HG02852 (cell line): ENCODE results near the gene CFAP46.
"Not testable (repeated sequence)": the region's sequence is repeated elsewhere in the genome, so short reads cannot be mapped to it uniquely, and the experiment has no call there.

Experiments used
- ATAC-seq: cut with Tn5 transposase; IDR thresholded peaks from one replicate; pipeline ENCODE4 v1.9.1; 2021; ENCODE audit warnings: mild to moderate bottlenecking, moderate library complexity; ENCODE audit not compliant: unreplicated experiment

The CFAP46 gene

GRCh38 chr10:132902656-132903575 is 39.5 kb downstream of the CFAP46 start:
- not testable (repeated sequence) for ATAC-seq

DNA sequence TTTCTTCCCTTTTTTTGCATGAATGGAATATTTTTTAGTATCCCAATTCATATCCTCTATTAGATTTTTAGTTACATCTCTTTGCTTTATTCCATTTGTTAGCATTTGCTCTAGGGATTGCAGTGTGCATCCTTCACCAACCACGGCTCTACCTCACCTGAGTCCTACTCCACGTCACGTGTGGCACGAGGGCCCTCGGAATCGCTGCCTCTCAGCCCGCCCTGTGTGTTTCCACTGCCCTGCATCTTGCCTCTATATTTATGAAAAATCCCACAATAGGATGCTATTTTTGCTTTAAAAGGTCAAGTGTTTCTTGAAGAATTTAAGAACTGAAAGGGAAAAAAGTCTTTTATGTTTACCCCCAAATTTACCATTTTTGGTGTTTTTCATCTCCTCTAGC is 41.0 kb downstream of the CFAP46 start:
- ATAC-seq = no peak

GRCh38 chr10:132900211-132900756 is 42.1 kb downstream of the CFAP46 start:
- ATAC-seq = no peak

DNA sequence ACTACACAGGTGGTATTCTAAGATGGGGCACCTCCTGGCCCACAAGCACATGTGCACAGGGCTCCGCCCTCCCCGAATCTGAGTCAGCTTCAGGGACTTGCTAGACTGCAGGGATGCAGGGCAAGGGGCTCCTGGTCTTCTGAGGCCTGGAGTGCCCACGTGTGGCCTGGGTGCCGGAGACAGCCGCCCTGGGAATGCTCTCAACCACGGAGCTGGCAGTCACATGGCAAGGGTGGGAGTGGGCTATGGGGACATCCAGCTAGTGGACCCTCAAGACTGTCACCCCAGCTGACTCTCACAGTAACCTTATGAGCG is 42.7 kb downstream of the CFAP46 start:
- no peak for ATAC-seq

DNA sequence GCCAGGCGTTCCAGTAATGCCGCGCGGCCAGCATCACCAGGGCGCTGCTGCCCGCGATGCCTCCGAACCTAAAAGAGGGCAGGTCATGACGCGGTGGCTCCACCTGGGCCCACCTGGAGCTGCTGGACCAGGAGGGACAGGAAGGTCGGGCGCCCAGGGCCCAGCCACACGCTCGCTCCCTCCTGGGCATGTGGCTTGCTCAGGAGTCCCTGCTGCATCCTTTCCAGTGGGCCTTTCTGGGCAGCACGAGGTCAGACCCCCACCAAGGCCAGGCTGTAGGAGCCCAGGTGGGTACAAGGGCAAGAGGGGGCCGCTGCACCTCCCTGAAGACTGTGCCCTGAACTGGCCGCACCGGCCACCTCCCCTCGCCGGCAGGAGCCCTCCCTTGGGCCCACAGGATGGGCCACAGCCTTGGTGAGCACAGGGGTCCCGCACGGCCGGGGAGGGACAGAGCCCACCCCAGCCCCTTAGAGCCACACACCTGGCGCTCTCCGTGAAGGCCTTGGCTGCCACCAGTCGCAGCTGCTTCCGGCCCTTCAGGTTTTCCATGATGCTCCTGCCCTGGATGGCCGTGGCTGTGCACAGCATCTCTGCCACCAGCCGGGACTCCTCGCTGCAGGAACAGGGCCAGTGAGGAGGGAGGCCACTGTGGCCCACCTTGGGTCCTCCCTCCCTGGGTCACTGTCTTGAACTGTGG is 43.2 kb downstream of the CFAP46 start:
- ATAC-seq = no peak

GRCh38 chr10:132898391-132899053 is 43.8 kb downstream of the CFAP46 start:
- no peak for ATAC-seq

GRCh38 chr10:132897516-132898381 is 44.6 kb downstream of the CFAP46 start:
- ATAC-seq = no peak

- not testable (repeated sequence) for ATAC-seq
Observed at GRCh38 chr10:132893786-132894185, 48.6 kb downstream of the CFAP46 start.

DNA sequence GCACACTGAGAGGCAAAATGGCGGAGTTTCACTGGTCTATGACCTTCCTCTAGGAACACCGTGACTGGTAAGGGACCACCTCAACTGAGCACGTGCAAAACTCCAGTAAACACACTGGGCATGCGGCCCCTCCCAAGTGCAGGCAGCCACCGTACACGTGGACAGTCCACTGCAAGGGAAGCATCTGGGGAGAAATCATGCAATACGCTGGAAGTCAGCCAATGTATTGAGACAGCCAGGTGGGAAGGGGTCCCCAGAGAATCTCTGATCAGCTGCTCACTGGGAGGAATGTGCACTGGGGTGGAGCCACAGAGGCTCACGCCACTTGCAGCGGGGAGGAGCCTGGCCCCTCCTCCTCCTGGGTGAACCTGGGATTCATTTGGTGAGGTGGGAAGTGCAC is 49.3 kb downstream of the CFAP46 start:
- ATAC-seq = no peak

- ATAC-seq = no peak
Observed at GRCh38 chr10:132892004-132892403, 50.4 kb downstream of the CFAP46 start.

- no peak for ATAC-seq
Observed at GRCh38 chr10:132891368-132891767, 51.0 kb downstream of the CFAP46 start.

DNA sequence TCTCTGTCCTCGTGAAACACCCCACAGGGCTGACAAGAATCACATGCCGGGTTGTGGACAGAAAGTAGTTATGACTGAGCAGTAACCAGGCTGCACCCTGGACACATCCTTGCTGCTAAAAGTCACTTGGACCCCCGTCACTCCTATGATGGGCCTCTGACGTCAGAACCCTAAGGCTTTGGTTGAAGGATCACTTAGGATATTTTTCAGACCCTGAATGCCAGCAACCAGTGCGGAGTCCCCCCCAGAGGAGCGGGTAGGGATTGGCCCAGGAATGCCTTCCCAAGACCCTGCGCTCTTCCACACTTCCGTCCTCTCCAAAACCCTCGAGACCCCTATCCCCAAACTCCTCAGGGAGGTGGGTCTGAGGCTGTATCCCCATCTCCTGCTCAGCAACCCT is 52.1 kb downstream of the CFAP46 start:
- no peak for ATAC-seq

GRCh38 chr10:132889556-132889955 is 52.8 kb downstream of the CFAP46 start:
- ATAC-seq = no peak

- ATAC-seq = no peak
Observed at GRCh38 chr10:132888898-132889490, 53.4 kb downstream of the CFAP46 start.

DNA sequence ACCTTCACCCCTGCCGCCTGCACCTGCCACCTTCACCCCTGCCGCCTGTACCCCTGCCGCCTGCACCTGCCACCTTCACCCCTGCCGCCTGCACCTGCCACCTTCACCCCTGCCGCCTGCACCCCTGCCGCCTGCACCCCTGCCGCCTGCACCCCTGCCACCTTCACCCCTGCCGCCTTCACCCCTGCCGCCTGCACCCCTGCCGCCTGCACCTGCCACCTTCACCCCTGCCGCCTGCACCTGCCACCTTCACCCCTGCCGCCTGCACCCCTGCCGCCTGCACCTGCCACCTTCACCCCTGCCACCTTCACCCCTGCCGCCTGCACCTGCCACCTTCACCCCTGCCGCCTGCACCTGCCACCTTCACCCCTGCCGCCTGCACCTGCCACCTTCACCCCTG is 53.9 kb downstream of the CFAP46 start:
- ATAC-seq = not testable (repeated sequence)

- ATAC-seq = no peak
Observed at GRCh38 chr10:132886211-132887099, 55.9 kb downstream of the CFAP46 start.

GRCh38 chr10:132885451-132886210 is 56.7 kb downstream of the CFAP46 start:
- no peak for ATAC-seq

- ATAC-seq = no peak
Observed at GRCh38 chr10:132884691-132885271, 57.6 kb downstream of the CFAP46 start.
